ENCODE results near the gene BNC2. TPM values are rescaled to one million over a fixed set of nuclear protein-coding genes. Genes with fewer than 3 reads are reported as not detected.

The BNC2 gene
- total RNA-seq, 2 donors from 2014 or later, result 16.1 to 16.9 TPM

DNA sequence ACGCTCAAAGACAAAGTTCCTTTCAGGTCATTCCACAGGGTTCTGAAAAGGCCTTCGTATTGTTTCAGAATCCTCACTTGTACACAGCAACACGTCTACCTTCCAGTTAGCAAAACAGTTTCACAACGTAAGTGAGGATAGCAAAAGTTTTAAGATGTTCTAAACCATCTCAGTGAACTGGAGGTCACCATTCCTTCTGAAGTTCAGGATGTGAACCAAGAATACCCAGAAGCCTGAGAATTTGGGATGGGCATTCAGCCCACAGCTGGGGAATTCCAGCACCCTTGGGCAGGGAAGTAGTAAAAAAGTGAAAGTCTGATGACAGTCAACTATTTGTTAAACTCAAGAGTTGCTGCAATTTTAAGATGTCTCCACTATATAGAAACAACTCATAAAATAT is 224.5 kb downstream of the BNC2 start:
- ATAC-seq (ENCODE audit: insufficient number of reproducible peaks, low FRiP score, low read depth) (no peak), DNase-seq (ENCODE audit: low spot score) (no peak)
- H3K27ac ChIP-seq, result no peak overlapping the region
- H3K27me3 ChIP-seq (replicated peaks; ENCODE audit: insufficient read depth), result no peaks in the 10 kb centered on the region
- no peak overlapping the region for H3K4me3 ChIP-seq
- peaks cover 0 to 6% of the 10 kb centered on the region in 2 donors for H3K4me1 ChIP-seq (ENCODE audit: control insufficient read depth in 1 of 2, low read depth in 2 of 2)
- H3K36me3 ChIP-seq, result no peaks in the 10 kb centered on the region
- TF ChIP-seq, protein P1, sequence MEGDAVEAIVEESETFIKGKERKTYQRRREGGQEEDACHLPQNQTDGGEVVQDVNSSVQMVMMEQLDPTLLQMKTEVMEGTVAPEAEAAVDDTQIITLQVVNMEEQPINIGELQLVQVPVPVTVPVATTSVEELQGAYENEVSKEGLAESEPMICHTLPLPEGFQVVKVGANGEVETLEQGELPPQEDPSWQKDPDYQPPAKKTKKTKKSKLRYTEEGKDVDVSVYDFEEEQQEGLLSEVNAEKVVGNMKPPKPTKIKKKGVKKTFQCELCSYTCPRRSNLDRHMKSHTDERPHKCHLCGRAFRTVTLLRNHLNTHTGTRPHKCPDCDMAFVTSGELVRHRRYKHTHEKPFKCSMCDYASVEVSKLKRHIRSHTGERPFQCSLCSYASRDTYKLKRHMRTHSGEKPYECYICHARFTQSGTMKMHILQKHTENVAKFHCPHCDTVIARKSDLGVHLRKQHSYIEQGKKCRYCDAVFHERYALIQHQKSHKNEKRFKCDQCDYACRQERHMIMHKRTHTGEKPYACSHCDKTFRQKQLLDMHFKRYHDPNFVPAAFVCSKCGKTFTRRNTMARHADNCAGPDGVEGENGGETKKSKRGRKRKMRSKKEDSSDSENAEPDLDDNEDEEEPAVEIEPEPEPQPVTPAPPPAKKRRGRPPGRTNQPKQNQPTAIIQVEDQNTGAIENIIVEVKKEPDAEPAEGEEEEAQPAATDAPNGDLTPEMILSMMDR (IDR thresholded peaks at IDR 0.05), result no peak
- H3K9me3 ChIP-seq, result no peaks in the 10 kb centered on the region

DNA sequence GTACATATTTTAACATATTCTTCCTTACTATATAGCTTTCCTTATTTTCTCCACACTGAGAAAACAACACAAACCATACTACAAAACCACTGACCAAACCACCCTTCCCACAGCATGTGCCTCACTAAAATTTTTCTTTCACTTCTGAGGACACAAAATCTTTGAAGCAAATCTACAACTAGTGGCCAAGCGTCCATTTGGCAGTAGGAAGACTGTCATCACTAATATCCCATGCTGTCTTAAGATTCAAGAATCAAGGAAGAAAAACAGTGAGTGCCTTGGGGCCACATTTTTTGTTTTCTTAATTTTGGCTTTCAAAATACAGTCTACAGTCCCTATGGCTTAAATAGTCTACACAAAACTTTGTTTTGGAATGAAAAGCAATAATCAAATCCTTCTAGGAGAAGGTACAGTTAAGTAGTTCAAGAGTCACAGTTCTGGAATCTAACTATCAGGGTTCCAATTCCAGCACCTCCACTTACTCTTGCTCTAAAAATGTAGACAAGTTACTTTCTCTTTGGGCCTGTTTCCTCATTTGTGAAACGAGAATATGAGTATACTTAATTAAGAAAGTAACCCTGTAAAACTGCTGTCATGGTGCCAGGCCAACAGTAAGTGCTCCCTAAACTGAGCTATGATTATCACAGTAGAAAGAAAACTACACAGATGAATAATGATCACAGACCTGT is 227.9 kb downstream of the BNC2 start:
- no peak for DNase-seq (ENCODE audit: low spot score)
- H3K4me1 ChIP-seq (ENCODE audit: control insufficient read depth in 1 of 2, low read depth in 2 of 2), result no peaks in the 10 kb centered on the region
- no peaks in the 10 kb centered on the region for H3K27me3 ChIP-seq (replicated peaks; ENCODE audit: insufficient read depth)
- ATAC-seq (ENCODE audit: insufficient number of reproducible peaks, low FRiP score, low read depth), result no peak
- TF ChIP-seq, protein P1 (IDR thresholded peaks at IDR 0.05), result no peak
- no peak overlapping the region for H3K27ac ChIP-seq
- no peak overlapping the region for H3K4me3 ChIP-seq
- no peaks in the 10 kb centered on the region for H3K9me3 ChIP-seq
- H3K36me3 ChIP-seq, result no peaks in the 10 kb centered on the region

DNA sequence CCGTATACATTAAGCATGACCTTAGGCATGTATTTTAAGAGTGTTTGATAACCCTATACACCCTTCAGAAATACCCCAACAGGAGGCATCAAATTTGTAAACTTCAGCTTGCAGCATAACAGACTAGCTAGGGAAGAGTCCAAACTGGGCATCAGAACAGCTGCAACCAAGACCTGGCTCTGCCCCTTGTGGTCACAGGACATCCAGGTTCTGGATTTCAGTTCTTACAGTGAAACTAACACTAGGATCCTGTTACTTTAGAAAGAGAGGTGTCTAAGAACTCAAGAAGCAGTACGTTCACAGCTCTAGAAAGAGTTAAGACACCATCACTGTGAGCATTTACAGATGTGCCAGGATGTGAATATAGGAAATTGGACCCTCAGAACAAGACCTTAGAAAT is 229.8 kb downstream of the BNC2 start:
- Histone ChIP-seq H3K27ac (no peak overlapping the region), H3K4me3 (no peak overlapping the region), H3K36me3 (no peaks in the 10 kb centered on the region), H3K27me3 (replicated peaks; ENCODE audit: insufficient read depth) (no peaks in the 10 kb centered on the region), H3K4me1 (ENCODE audit: control insufficient read depth in 1 of 2, low read depth in 2 of 2) (no peaks in the 10 kb centered on the region), H3K9me3 (no peaks in the 10 kb centered on the region)
- ATAC-seq (ENCODE audit: insufficient number of reproducible peaks, low FRiP score, low read depth) (no peak), DNase-seq (ENCODE audit: low spot score) (no peak)
- TF ChIP-seq, protein P1 (IDR thresholded peaks at IDR 0.05), result peak; percentile 14

DNA sequence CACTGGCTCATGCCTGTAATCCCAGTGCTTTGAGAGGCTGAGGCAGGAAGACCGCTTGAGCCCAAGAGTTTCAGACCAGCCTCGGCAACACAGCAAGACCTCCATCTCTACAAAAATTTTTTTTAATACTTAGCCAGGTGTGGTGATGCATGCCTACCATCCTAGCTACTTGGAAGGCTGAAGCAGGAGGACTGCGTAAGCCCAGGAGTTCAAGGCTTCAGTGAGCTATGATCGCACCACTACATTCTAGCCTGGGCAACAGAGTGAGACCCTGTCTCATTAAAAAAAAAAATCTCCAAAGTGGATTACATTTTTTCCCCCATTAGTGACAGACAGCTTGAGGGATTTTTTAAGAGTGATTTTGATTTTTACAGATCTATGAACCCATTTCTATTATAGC is 230.8 kb downstream of the BNC2 start:
- DNase-seq (ENCODE audit: low spot score), result no peak
- Histone ChIP-seq H3K27me3 (replicated peaks; ENCODE audit: insufficient read depth) (no peaks in the 10 kb centered on the region), H3K36me3 (no peaks in the 10 kb centered on the region), H3K4me3 (no peak overlapping the region), H3K9me3 (no peaks in the 10 kb centered on the region), H3K27ac (no peak overlapping the region), H3K4me1 (ENCODE audit: control insufficient read depth in 1 of 2, low read depth in 2 of 2) (no peaks in the 10 kb centered on the region)
- ATAC-seq (ENCODE audit: insufficient number of reproducible peaks, low FRiP score, low read depth), result no peak
- TF ChIP-seq, protein P1 (IDR thresholded peaks at IDR 0.05), result no peak

DNA sequence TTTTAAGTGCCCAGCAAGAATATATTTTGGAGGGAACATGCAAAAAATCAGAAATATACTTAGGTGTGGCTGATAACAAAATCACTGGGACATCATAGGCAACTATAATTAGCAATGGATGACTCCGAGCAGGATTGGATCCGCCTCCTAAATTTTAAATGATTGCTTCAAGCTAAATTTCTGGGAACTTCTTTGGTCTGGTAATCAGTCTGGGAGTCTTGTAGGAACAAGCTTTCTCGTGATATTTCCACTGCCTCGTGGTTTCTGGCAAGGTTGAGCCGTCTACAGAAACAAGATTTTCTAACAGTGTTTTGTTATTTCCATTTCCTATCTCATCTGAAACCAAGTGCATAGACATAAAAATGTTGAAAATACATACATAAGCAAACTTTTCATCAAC is 232.6 kb downstream of the BNC2 start:
- Histone ChIP-seq H3K36me3 (no peaks in the 10 kb centered on the region), H3K9me3 (no peaks in the 10 kb centered on the region), H3K27me3 (replicated peaks; ENCODE audit: insufficient read depth) (no peaks in the 10 kb centered on the region), H3K4me1 (ENCODE audit: control insufficient read depth in 1 of 2, low read depth in 2 of 2) (no peaks in the 10 kb centered on the region), H3K4me3 (no peak overlapping the region), H3K27ac (no peak overlapping the region)
- DNase-seq (ENCODE audit: low spot score) (no peak), ATAC-seq (ENCODE audit: insufficient number of reproducible peaks, low FRiP score, low read depth) (no peak)
- TF ChIP-seq, protein P1 (IDR thresholded peaks at IDR 0.05), result no peak
